NCI-H82 treated with DMSO at 0.1 percent for 48 hours (cell line): Measurements from ENCODE around the gene RAD1.

Source experiments
- DNase-seq: peaks from one replicate; lab custom pipeline; 2025; ENCODE audit not compliant: unreplicated experiment; lab: John Stamatoyannopoulos, UW

Gene RAD1

GRCh38 chr5:34866989-34867471 lies 48.3 kb downstream of the RAD1 start:
- no peak for DNase-seq

- no peak for DNase-seq
These were observed 50.2 kb downstream of the RAD1 start for GRCh38 chr5:34865091-34865490.

GRCh38 chr5:34863946-34864345 lies 51.4 kb downstream of the RAD1 start:
- no peak for DNase-seq

DNA sequence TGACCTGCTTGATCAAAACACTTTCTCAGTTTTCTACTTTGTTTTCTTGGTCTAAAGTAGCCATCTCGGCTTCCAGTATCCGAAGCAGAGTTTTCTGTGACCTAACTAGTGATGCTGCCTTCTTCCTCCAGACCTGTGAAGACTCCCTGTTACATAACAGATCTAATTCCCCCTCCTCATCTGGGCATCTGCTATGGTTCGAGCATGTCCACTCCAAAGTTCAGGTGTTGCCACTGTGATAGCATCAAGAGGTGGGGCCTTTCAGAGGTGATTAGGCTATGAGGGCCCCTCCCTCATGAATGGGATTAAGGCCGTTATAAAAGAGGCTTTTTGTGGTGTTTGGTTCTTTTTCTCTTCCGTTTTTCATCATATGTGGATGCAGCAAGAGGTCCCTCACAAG lies 56.1 kb downstream of the RAD1 start:
- no peak for DNase-seq

GRCh38 chr5:34858790-34859189 lies 56.5 kb downstream of the RAD1 start:
- no peak for DNase-seq

- no peak for DNase-seq
These were observed 57.4 kb downstream of the RAD1 start for GRCh38 chr5:34857894-34858293.

GRCh38 chr5:34857161-34857560 lies 58.1 kb downstream of the RAD1 start:
- DNase-seq, result no peak
